Fibroblast of lung (primary cell): ENCODE results near the gene EMILIN2. TPM values are rescaled to one million over a fixed set of nuclear protein-coding genes. Genes with fewer than 3 reads are reported as not detected.

ENCODE experiments used
- DNase-seq, 2 donors: peaks; one replicate each; pipeline versions ENCODE4 v3.0.0 to v3.0.0-alpha.2; 2010; ENCODE audit warnings: low read depth in 2 of 2
- H2AFZ ChIP-seq: 2 replicates; pipeline ENCODE4 v1.5.1; 2012; ENCODE audit warnings: low read length, control low read depth, inconsistent platforms
- H3K27ac ChIP-seq: 2 replicates; pipeline ENCODE4 v1.5.1; 2011; ENCODE audit warnings: low read length, control low read depth; ENCODE audit not compliant: insufficient read depth
- H3K27me3 ChIP-seq: 2 replicates; pipeline ENCODE4 v1.5.1; 2011; ENCODE audit warnings: mild to moderate bottlenecking, low read length; ENCODE audit not compliant: control insufficient read depth, insufficient read depth
- H3K36me3 ChIP-seq: 2 replicates; pipeline ENCODE4 v1.5.1; 2011; ENCODE audit warnings: low read length; ENCODE audit not compliant: control insufficient read depth, insufficient read depth
- H3K4me1 ChIP-seq: 2 replicates; pipeline ENCODE4 v1.5.1; 2011; ENCODE audit warnings: low read length; ENCODE audit not compliant: control insufficient read depth, insufficient read depth; ENCODE audit errors: extremely low read depth
- H3K4me2 ChIP-seq: 2 replicates; pipeline ENCODE4 v1.5.1; 2011; ENCODE audit warnings: low read length, control low read depth; ENCODE audit not compliant: insufficient read depth; ENCODE audit errors: extremely low read depth
- H3K4me3 ChIP-seq, 4 experiments: fragments of 200-600 bp in 1 of 4; sonication (generic) in 1 of 4; replicated peaks in 1 of 4; 2 replicates each; pipeline ENCODE4 v1.5.1; 2011 to 2016; ENCODE audit warnings: low read length in 4 of 4, low read depth in 3 of 4, mild to moderate bottlenecking in 3 of 4, control low read depth in 2 of 4, inconsistent platforms in 1 of 4, mixed read lengths in 1 of 4; ENCODE audit not compliant: insufficient read depth in 1 of 4; ENCODE audit errors: control extremely low read depth in 1 of 4
- H3K79me2 ChIP-seq: 2 replicates; pipeline ENCODE4 v1.5.1; 2012; ENCODE audit warnings: mild to moderate bottlenecking, low read length, inconsistent platforms; ENCODE audit not compliant: control insufficient read depth, insufficient read depth
- H3K9ac ChIP-seq: 2 replicates; pipeline ENCODE4 v1.5.1; 2011; ENCODE audit warnings: mild to moderate bottlenecking, low read length, control low read depth; ENCODE audit not compliant: insufficient read depth
- H3K9me3 ChIP-seq: 2 replicates; pipeline ENCODE4 v1.5.1; 2012; ENCODE audit warnings: low read depth, low read length; ENCODE audit not compliant: control insufficient read depth, insufficient read depth
- H4K20me1 ChIP-seq: 2 replicates; pipeline ENCODE4 v1.5.1; 2011; ENCODE audit warnings: low read length; ENCODE audit not compliant: control insufficient read depth, insufficient read depth; ENCODE audit errors: extremely low read depth
- EZH2 ChIP-seq: IDR thresholded peaks from 2 replicates; pipeline ENCODE4 v1.5.1; 2012; ENCODE audit warnings: low read length, control low read depth, mild to moderate bottlenecking; ENCODE audit errors: missing control alignments
- polyA plus RNA-seq, 2 donors: library from polyadenylated mRNA; depleted of rRNA in 1 of 2; stranded (reverse) in 1 of 2; unstranded in 1 of 2; fragments of >200 nt; gene quantifications; 2 replicates each; pipeline ENCODE4 v1.2.1, GENCODE V29; 2011 to 2012; ENCODE audit warnings: missing spikeins in 1 of 2
- total RNA-seq: library from RNA; depleted of rRNA; stranded (reverse); fragments of >200 nt; gene quantifications from 2 replicates; pipeline ENCODE4 v1.2.1, GENCODE V29; 2014
- TF ChIP-seq, protein P1 (sequence below), 2 donors: IDR thresholded peaks in 1 of 2; conservative IDR thresholded peaks in 1 of 2; 1 replicate in 1 of 2; 2 replicates in 1 of 2; pipeline ENCODE4 v1.5.1; 2011 to 2012; ENCODE audit warnings: low read length in 2 of 2, control low read depth in 1 of 2, inconsistent platforms in 1 of 2, low read depth in 1 of 2, mild to moderate bottlenecking in 1 of 2

The EMILIN2 gene
- total and polyA plus RNA-seq, 2 donors (not counting 1 experiment from before 2014, with no cell fraction given) = 8.7 to 11.1 TPM

DNA sequence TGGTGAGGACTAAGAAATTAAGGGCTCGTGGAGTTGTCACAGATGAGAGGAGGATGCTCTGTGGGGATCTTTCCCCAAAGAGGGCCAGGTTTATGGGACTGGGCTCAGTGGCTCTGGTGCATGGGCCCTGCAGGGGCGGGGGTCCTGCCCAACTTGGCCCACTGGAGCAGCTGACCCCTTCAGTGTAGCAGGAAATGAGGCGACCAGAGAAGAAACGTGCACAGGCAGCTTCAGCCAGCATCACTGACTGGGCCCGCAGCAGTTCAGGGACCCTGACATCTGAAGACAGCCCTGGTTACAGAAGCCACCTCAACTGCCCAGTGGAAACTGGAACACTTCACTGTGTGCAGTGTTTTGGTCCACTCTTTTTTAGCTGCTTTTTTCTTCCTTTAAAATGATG is 72.8 kb downstream of the EMILIN2 start:
- no peak overlapping the region for H3K4me2 ChIP-seq
- peaks cover 23% of the 10 kb centered on the region for H3K36me3 ChIP-seq

DNA sequence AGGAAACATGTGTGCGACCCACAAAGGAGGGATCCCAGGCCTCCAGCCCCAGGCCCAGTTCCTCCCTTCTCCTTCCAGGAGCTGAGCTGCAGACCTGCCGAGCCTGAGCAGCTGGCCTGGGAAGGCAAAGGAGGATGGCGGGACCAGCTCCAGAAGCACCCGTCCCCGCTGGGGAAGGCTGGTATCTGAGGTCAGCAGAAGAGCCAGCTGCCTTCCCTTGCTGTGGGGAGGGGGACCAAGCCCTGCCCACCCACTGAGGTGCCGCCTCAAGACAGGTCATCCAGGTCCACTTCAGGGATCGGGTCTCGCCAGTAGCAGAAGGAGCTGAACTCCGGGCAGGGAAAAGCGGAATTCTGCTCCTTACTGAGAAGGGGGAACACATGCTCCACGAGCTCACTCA is 73.2 kb downstream of the EMILIN2 start:
- H3K27ac ChIP-seq = no peak overlapping the region
- DNase-seq = no peak
- H3K4me1 ChIP-seq = peaks cover 2% of the 10 kb centered on the region
- H2AFZ ChIP-seq = no peak overlapping the region
- H4K20me1 ChIP-seq = no peaks in the 10 kb centered on the region
- H3K27me3 ChIP-seq = no peaks in the 10 kb centered on the region
- H3K36me3 ChIP-seq = peaks cover 26% of the 10 kb centered on the region
- H3K79me2 ChIP-seq = no peaks in the 10 kb centered on the region
- no peak overlapping the region for H3K4me2 ChIP-seq
- TF ChIP-seq, protein P1, sequence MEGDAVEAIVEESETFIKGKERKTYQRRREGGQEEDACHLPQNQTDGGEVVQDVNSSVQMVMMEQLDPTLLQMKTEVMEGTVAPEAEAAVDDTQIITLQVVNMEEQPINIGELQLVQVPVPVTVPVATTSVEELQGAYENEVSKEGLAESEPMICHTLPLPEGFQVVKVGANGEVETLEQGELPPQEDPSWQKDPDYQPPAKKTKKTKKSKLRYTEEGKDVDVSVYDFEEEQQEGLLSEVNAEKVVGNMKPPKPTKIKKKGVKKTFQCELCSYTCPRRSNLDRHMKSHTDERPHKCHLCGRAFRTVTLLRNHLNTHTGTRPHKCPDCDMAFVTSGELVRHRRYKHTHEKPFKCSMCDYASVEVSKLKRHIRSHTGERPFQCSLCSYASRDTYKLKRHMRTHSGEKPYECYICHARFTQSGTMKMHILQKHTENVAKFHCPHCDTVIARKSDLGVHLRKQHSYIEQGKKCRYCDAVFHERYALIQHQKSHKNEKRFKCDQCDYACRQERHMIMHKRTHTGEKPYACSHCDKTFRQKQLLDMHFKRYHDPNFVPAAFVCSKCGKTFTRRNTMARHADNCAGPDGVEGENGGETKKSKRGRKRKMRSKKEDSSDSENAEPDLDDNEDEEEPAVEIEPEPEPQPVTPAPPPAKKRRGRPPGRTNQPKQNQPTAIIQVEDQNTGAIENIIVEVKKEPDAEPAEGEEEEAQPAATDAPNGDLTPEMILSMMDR (conservative IDR thresholded peaks at IDR 0.05 in 1 of 2, IDR thresholded peaks at IDR 0.05 in 1 of 2; ENCODE audit: low read depth in 1 of 2, low read length in 2 of 2) = no peak
- no peak for TF ChIP-seq EZH2
- H3K9ac ChIP-seq = no peak overlapping the region
- no peak overlapping the region for H3K4me3 ChIP-seq
- no peaks in the 10 kb centered on the region for H3K9me3 ChIP-seq

More for the DNA sequence above, 72.8 kb downstream of the EMILIN2 start:
- no peaks in the 10 kb centered on the region for H4K20me1 ChIP-seq
- H2AFZ ChIP-seq = no peak overlapping the region
- no peaks in the 10 kb centered on the region for H3K9me3 ChIP-seq
- no peak overlapping the region for H3K9ac ChIP-seq
- H3K4me1 ChIP-seq = peaks cover 3% of the 10 kb centered on the region
- no peak for TF ChIP-seq EZH2
- TF ChIP-seq, protein P1 (conservative IDR thresholded peaks at IDR 0.05 in 1 of 2, IDR thresholded peaks at IDR 0.05 in 1 of 2; ENCODE audit: low read depth in 1 of 2, low read length in 2 of 2) = no peak
- H3K79me2 ChIP-seq = no peaks in the 10 kb centered on the region
- H3K27me3 ChIP-seq = no peaks in the 10 kb centered on the region
- no peak overlapping the region for H3K27ac ChIP-seq
- H3K4me3 ChIP-seq = no peak overlapping the region
- no peak for DNase-seq

DNA sequence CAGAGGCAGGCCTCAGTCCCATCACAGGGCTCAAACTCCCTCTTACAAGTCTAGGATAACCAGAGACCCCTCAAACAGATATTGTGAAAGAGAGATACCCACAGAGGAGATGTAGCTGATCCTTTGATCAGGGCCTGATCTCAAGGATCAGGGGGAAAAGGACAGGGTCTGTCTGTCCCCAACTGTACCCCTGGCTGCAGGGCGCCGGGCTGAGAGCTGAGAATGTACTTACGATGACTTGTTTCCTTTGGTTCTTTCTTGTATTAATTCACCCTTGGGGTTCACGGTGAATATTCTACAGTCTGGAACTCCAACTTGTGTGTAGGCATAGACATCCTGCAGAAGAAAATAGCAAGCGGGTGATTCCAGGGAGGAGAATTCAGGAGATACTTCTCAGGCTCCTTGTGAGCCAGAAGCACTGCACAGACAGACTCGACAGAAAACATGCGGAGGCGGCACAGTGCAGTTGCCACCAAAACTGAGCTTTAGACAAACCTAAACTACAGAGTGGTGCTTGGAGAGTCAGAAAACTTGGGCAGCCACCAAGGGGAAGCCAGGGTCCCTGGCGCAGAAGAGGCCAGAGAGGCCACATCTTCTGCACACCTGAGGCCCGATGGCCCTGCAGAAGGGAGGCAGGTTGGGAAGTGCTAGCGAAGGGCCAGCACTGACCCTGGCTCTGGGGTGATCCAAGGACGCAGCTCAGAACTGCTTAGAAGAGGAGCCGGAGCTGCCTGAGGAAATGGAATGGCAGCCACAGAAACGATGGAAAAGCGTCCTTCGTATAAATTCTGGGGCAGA is 73.9 kb downstream of the EMILIN2 start:
- Histone ChIP-seq H3K9me3 (no peaks in the 10 kb centered on the region), H3K4me2 (no peak overlapping the region), H3K36me3 (peaks cover 30% of the 10 kb centered on the region), H3K27me3 (no peaks in the 10 kb centered on the region), H3K27ac (no peak overlapping the region), H3K4me3 (no peak overlapping the region), H3K4me1 (no peaks in the 10 kb centered on the region), H2AFZ (no peak overlapping the region), H4K20me1 (no peaks in the 10 kb centered on the region), H3K79me2 (no peaks in the 10 kb centered on the region), H3K9ac (no peak overlapping the region)
- TF ChIP-seq, protein P1 (conservative IDR thresholded peaks at IDR 0.05 in 1 of 2, IDR thresholded peaks at IDR 0.05 in 1 of 2; ENCODE audit: low read depth in 1 of 2, low read length in 2 of 2) = no peak
- TF ChIP-seq EZH2 = no peak
- no peak for DNase-seq
